GM23338 (cell line): ENCODE measurements around the gene IRS1. TPM values are rescaled to one million over a fixed set of nuclear protein-coding genes. Genes with fewer than 3 reads are reported as not detected.
A peak's percentile ranks its signal among the peaks of the same experiment; 100 is the strongest.

Experiments
- CTCF ChIP-seq, 2 experiments: fragments of 200-600 bp in 1 of 2; sonication (generic) in 1 of 2; conservative IDR thresholded peaks; 2 replicates each; pipeline versions ENCODE4 v1.5.1 to v1.6.1; 2016 to 2017; ENCODE audit warnings: antibody characterized with exemption in 2 of 2, low read depth in 2 of 2, mild to moderate bottlenecking in 2 of 2, moderate library complexity in 1 of 2
- EZH2 ChIP-seq: fragments of 200-600 bp; sonication (generic); IDR thresholded peaks from one replicate; pipeline ENCODE4 v1.8.0; 2017; ENCODE audit warnings: antibody characterized with exemption, mild to moderate bottlenecking, low read depth; ENCODE audit not compliant: unreplicated experiment
- EZH2phosphoT487 ChIP-seq: fragments of 200-600 bp; sonication (generic); IDR thresholded peaks from one replicate; pipeline ENCODE4 v1.8.1; 2018; ENCODE audit warnings: antibody characterized with exemption; ENCODE audit not compliant: unreplicated experiment
- JUNB ChIP-seq: IDR thresholded peaks from one replicate; pipeline ENCODE4 v1.6.1; 2016; ENCODE audit warnings: antibody characterized with exemption; ENCODE audit not compliant: unreplicated experiment
- POLR2AphosphoS5 ChIP-seq: IDR thresholded peaks from 2 replicates; pipeline ENCODE4 v1.6.1; 2016; ENCODE audit warnings: antibody characterized with exemption, low read depth
- ZNF331 ChIP-seq: fragments of 250-450 bp; sonication (Bioruptor Pico); IDR thresholded peaks from 2 replicates; pipeline ENCODE4 v1.5.0; 2020; ENCODE audit warnings: low read depth, mild to moderate bottlenecking, moderate library complexity
- ZNF462 ChIP-seq: fragments of 250-450 bp; sonication (Bioruptor Pico); IDR thresholded peaks from 2 replicates; pipeline ENCODE4 v1.5.0; 2020; ENCODE audit warnings: mild to moderate bottlenecking, moderate library complexity
- polyA plus RNA-seq: library from polyadenylated mRNA; unstranded; fragments of >200 nt; fragmentation: Nextera tagmentation; extraction: Ambion mirVana; gene quantifications from 2 replicates; pipeline ENCODE4 v1.2.1, GENCODE V29; 2016
- total RNA-seq: library from RNA; depleted of rRNA; stranded (reverse); fragments of >200 nt; shearing (Covaris generic); gene quantifications from 2 replicates; pipeline ENCODE4 v1.2.3, GENCODE V29; 2014

IRS1 gene
- total and polyA plus RNA-seq, 2 experiments from 2014 or later: 6.9 to 26.2 TPM

GRCh38 chr2:226798422-226799210 is 1.0 kb downstream of the IRS1 start (continued):
- TF ChIP-seq ZNF462 (CRISPR knock-in tag) (no peak), ZNF331 (CRISPR knock-in tag) (no peak), EZH2 (no peak), POLR2AphosphoS5 (peak; percentile 16; the same call in 1 of the 2 replicates), EZH2phosphoT487 (no peak), CTCF (conservative IDR thresholded peaks at IDR 0.05; ENCODE audit: low read depth in 2 of 2) (peak; percentile 33 to 65), JUNB (no peak)
